IMR-90 (cell line): Measurements from ENCODE around the gene FAM149B1. TPM values are rescaled to one million over a fixed set of nuclear protein-coding genes. Genes with fewer than 3 reads are reported as not detected.

ENCODE experiments used
- ATAC-seq: fragments of 200-7000 bp; cut with Tn5 transposase; 2 replicates; pipeline ENCODE4 v1.9.1; 2020; ENCODE audit warnings: low read depth, mild to moderate bottlenecking, moderate library complexity
- BruUV-seq: library from RNA; stranded (reverse); fragments of 400-500 nt; replicated peaks from 2 replicates; lab custom pipeline; 2021; lab: Mats Ljungman, UMichigan
- CTCF ChIA-PET: fragments of 300-600 bp; formaldehyde crosslinking; extraction: SDS; loops from one replicate; lab custom pipeline; 2021; ENCODE audit warnings: antibody characterized with exemption; lab: Yijun Ruan, JAX
- POLR2A ChIA-PET: fragments of 300-600 bp; sonication (Branson Sonifier 250); formaldehyde crosslinking; loops from one replicate; lab custom pipeline; 2022; ENCODE audit warnings: antibody characterized with exemption; ENCODE audit not compliant: unreplicated experiment; lab: Charles Lee
- DNase-seq: peaks from one replicate; pipeline ENCODE4 v3.0.0; 2013
- H2AFZ ChIP-seq: replicated peaks from 2 replicates; pipeline ENCODE3; 2013; ENCODE audit warnings: low read length, mild to moderate bottlenecking; ENCODE audit not compliant: poor library complexity
- H2AK5ac ChIP-seq: 2 replicates; pipeline ENCODE4 v1.6.1; 2013; ENCODE audit warnings: low read depth, low read length, inconsistent platforms
- H2AK9ac ChIP-seq: replicated peaks from 2 replicates; pipeline ENCODE3; 2013; ENCODE audit warnings: mild to moderate bottlenecking, low read depth, low read length, moderate library complexity; ENCODE audit not compliant: poor library complexity
- H2BK120ac ChIP-seq: 2 replicates; pipeline ENCODE4 v1.6.1; 2013; ENCODE audit warnings: low read depth, low read length, inconsistent platforms
- H2BK15ac ChIP-seq: 3 replicates; pipeline ENCODE4 v1.6.1; 2013; ENCODE audit warnings: low read depth, low read length, inconsistent platforms
- H2BK20ac ChIP-seq: 2 replicates; pipeline ENCODE4 v1.6.1; 2013; ENCODE audit warnings: low read depth, mild to moderate bottlenecking, inconsistent platforms, low read length, moderate library complexity
- H2BK5ac ChIP-seq: 2 replicates; pipeline ENCODE4 v1.6.1; 2013; ENCODE audit warnings: mild to moderate bottlenecking, low read depth, low read length, inconsistent platforms; ENCODE audit not compliant: poor library complexity, severe bottlenecking
- H3K14ac ChIP-seq: replicated peaks from 2 replicates; pipeline ENCODE4 v1.6.1; 2013; ENCODE audit warnings: low read depth, low read length, inconsistent platforms
- H3K18ac ChIP-seq: 2 replicates; pipeline ENCODE4 v1.6.1; 2013; ENCODE audit warnings: low read depth, low read length, control low read depth
- H3K23ac ChIP-seq: 2 replicates; pipeline ENCODE4 v1.6.1; 2013; ENCODE audit warnings: low read depth, low read length, inconsistent platforms
- H3K27ac ChIP-seq: 2 replicates; pipeline ENCODE4 v1.5.1; 2013; ENCODE audit warnings: mild to moderate bottlenecking, control low read depth, low read length; ENCODE audit not compliant: insufficient read depth
- H3K27me3 ChIP-seq: 2 replicates; pipeline ENCODE4 v1.6.1; 2013; ENCODE audit warnings: low read length; ENCODE audit not compliant: control insufficient read depth, insufficient read depth
- H3K36me3 ChIP-seq: 2 replicates; pipeline ENCODE4 v1.6.1; 2013; ENCODE audit warnings: low read length, mixed read lengths; ENCODE audit not compliant: control insufficient read depth, insufficient read depth
- H3K4ac ChIP-seq: 2 replicates; pipeline ENCODE4 v1.6.1; 2013; ENCODE audit warnings: low read depth, low read length, inconsistent platforms
- H3K4me1 ChIP-seq: 2 replicates; pipeline ENCODE4 v1.6.1; 2013; ENCODE audit warnings: low read length, mixed read lengths; ENCODE audit not compliant: control insufficient read depth, insufficient read depth
- H3K4me2 ChIP-seq: 2 replicates; pipeline ENCODE4 v1.6.1; 2013; ENCODE audit warnings: low read depth, mild to moderate bottlenecking, control low read depth, low read length, moderate library complexity
- H3K4me3 ChIP-seq: 2 replicates; pipeline ENCODE4 v1.5.1; 2013; ENCODE audit warnings: low read depth, mild to moderate bottlenecking, control low read depth, low read length, moderate library complexity; ENCODE audit not compliant: insufficient read depth
- H3K56ac ChIP-seq: 2 replicates; pipeline ENCODE4 v1.6.1; 2013; ENCODE audit warnings: low read length, inconsistent platforms; ENCODE audit not compliant: insufficient read depth; ENCODE audit errors: extremely low read depth
- H3K79me1 ChIP-seq, 2 experiments: 2 replicates each; pipeline ENCODE4 v1.6.1; 2013; ENCODE audit warnings: low read length in 2 of 2, inconsistent platforms in 1 of 2, low read depth in 1 of 2
- H3K9ac ChIP-seq: 2 replicates; pipeline ENCODE4 v1.6.1; 2013; ENCODE audit warnings: low read depth, low read length, control low read depth
- H3K9me1 ChIP-seq: 2 replicates; pipeline ENCODE4 v1.6.1; 2013; ENCODE audit warnings: low read length, inconsistent platforms; ENCODE audit not compliant: insufficient read depth
- H3K9me3 ChIP-seq: 2 replicates; pipeline ENCODE4 v1.6.1; 2013; ENCODE audit warnings: low read length; ENCODE audit not compliant: control insufficient read depth, insufficient read depth
- H4K20me1 ChIP-seq: 2 replicates; pipeline ENCODE4 v1.6.1; 2013; ENCODE audit warnings: low read length, inconsistent platforms; ENCODE audit not compliant: insufficient read depth
- H4K5ac ChIP-seq: 2 replicates; pipeline ENCODE4 v1.6.1; 2013; ENCODE audit warnings: mild to moderate bottlenecking, low read depth, low read length, control low read depth
- H4K8ac ChIP-seq, 2 experiments: 2 replicates each; pipeline ENCODE4 v1.6.1; 2013; ENCODE audit warnings: low read depth in 2 of 2, low read length in 2 of 2, control low read depth in 1 of 2, inconsistent platforms in 1 of 2
- H4K91ac ChIP-seq: 2 replicates; pipeline ENCODE4 v1.6.1; 2013; ENCODE audit warnings: low read depth, low read length, inconsistent platforms; ENCODE audit not compliant: insufficient read depth
- BHLHE40 ChIP-seq: fragments of 150-350 bp; IDR thresholded peaks from 2 replicates; pipeline ENCODE4 v1.6.1; 2016; ENCODE audit warnings: mild to moderate bottlenecking, low read depth, low read length
- CEBPB ChIP-seq: IDR thresholded peaks from 2 replicates; pipeline ENCODE4 v1.6.1; 2012; ENCODE audit warnings: low read depth, low read length, improper control_type of control experiment
- CHD1 ChIP-seq: IDR thresholded peaks from 2 replicates; pipeline ENCODE4 v1.6.1; 2012; ENCODE audit warnings: low read depth, low read length, improper control_type of control experiment
- FOS ChIP-seq: fragments of 150-350 bp; IDR thresholded peaks from 2 replicates; pipeline ENCODE4 v1.6.1; 2016; ENCODE audit warnings: low read depth, low read length
- MAFK ChIP-seq: IDR thresholded peaks from 2 replicates; pipeline ENCODE4 v1.6.1; 2012; ENCODE audit warnings: low read depth, low read length, improper control_type of control experiment
- MAZ ChIP-seq: IDR thresholded peaks from 2 replicates; pipeline ENCODE4 v1.6.1; 2012; ENCODE audit warnings: low read depth, mild to moderate bottlenecking, low read length, improper control_type of control experiment, moderate library complexity, borderline replicate concordance
- NFE2L2 ChIP-seq: fragments of 150-350 bp; IDR thresholded peaks from 2 replicates; pipeline ENCODE4 v1.6.1; 2016; ENCODE audit warnings: low read depth, mild to moderate bottlenecking, low read length
- POLR2A ChIP-seq: IDR thresholded peaks from 2 replicates; pipeline ENCODE4 v1.6.1; 2012; ENCODE audit warnings: mild to moderate bottlenecking, low read depth, low read length
- RAD21 ChIP-seq: IDR thresholded peaks from 2 replicates; pipeline ENCODE4 v1.6.1; 2012; ENCODE audit warnings: low read length, improper control_type of control experiment
- RCOR1 ChIP-seq: IDR thresholded peaks from 2 replicates; pipeline ENCODE4 v1.6.1; 2012; ENCODE audit warnings: mild to moderate bottlenecking, low read length, improper control_type of control experiment; ENCODE audit not compliant: insufficient replicate concordance
- RFX5 ChIP-seq: IDR thresholded peaks from 2 replicates; pipeline ENCODE4 v1.8.0; 2012; ENCODE audit warnings: low read depth, mild to moderate bottlenecking, low read length, moderate library complexity
- SMC3 ChIP-seq: fragments of 150-350 bp; IDR thresholded peaks from 2 replicates; pipeline ENCODE4 v1.6.1; 2016; ENCODE audit warnings: low read depth, mild to moderate bottlenecking, antibody characterized with exemption, low read length, moderate library complexity
- WGBS, 2 experiments: methylation state at CpG; one replicate each; pipeline versions ENCODE4 v1.1.5 to v1.1.7; 2013; ENCODE audit warnings: missing lambda C conversion rate in 2 of 2; ENCODE audit not compliant: insufficient read length in 1 of 2; ENCODE audit errors: extremely low coverage in 2 of 2; 5-methylcytosine and 5-hydroxymethylcytosine counted together
- dilution Hi-C: fragments of 300-500 bp; cut with HindIII; formaldehyde crosslinking; loops from one replicate; pipeline ENCODE4 v1.14.3; 2018; ENCODE audit warnings: low sequenced_read_pairs; ENCODE audit not compliant: unreplicated experiment
- in situ Hi-C: fragments of 300-500 bp; cut with MboI; formaldehyde crosslinking; loops from 3 replicates; pipeline ENCODE4 v1.14.3; 2019; ENCODE audit warnings: low sequenced_read_pairs, inconsistent platforms, mixed read lengths
- intact Hi-C: fragments of 100-400 bp; cut with micrococcal nuclease; formaldehyde crosslinking; loops from 2 replicates; pipeline ENCODE4 v1.10.0; 2022
- polyA plus RNA-seq, 3 experiments: library from polyadenylated mRNA; depleted of rRNA; stranded (reverse); fragments of >200 nt; gene quantifications; 2 replicates each; pipeline ENCODE4 v1.2.3, GENCODE V29; 2012; ENCODE audit warnings: low replicate concordance in 1 of 3
- total RNA-seq: library from RNA; depleted of rRNA; stranded (reverse); fragments of >200 nt; gene quantifications from 2 replicates; pipeline ENCODE4 v1.2.3, GENCODE V29; 2012
- TF ChIP-seq, protein P1 (sequence below): fragments of 150-350 bp; IDR thresholded peaks from 2 replicates; pipeline ENCODE4 v1.6.1; 2017; ENCODE audit warnings: mild to moderate bottlenecking, antibody characterized with exemption, low read length, low read depth
- TF ChIP-seq, protein P2 (sequence below): fragments of 150-350 bp; IDR thresholded peaks from 2 replicates; pipeline ENCODE4 v1.6.1; 2016; ENCODE audit warnings: low read depth, mild to moderate bottlenecking, low read length, moderate library complexity, borderline replicate concordance
- TF ChIP-seq, protein P3 (sequence below): conservative IDR thresholded peaks from 2 replicates; pipeline ENCODE4 v1.5.1; 2012; ENCODE audit warnings: mild to moderate bottlenecking, low read depth, low read length, improper control_type of control experiment

The FAM149B1 gene
- total and polyA plus RNA-seq, 2 of the 4 experiments (the other 2 are of a cell fraction) = 21.7 to 28.3 TPM

DNA sequence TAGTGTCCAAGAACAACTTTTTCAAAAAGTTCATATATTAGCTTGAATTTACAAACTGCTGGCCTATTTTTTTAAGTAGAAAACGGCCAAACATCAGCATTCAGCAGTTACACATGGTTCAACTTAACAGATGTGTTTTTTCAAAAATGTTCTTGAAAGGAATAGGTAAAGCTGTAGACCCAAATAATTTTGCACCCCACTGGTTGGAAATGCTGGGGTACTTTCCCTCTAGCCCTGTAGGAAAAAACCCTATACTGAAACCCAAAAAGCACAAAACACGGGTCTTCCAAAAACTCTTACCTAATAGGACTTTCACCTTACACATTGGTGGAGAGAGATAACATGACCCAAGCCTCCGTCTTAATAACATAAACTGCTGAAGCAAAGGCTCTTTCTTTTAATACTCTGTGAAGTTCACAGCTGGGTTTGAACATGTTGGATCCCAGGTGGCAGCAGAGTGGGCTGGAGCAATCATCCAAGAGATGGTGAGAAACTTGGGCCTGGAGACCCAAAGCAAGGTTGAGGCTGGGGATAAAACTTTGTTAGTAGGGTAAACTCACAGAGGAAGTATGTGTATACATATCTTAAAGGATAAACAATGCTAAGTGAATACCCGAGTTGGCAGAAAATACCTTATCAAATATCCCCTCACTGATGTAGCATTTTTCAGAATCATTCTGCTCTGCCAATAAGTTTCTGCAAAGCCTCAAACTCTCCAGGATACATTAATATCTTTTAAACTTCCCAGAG, 79.8 kb downstream of the FAM149B1 start:
- peak overlapping the region; percentile 85 to 95 for H4K8ac ChIP-seq
- peaks cover 3% of the 10 kb centered on the region; the same call in 1 of the 2 replicates for H3K9me1 ChIP-seq
- H3K9me3 ChIP-seq = no peaks in the 10 kb centered on the region
- peak overlapping the region; percentile 68; the same call in 1 of the 2 replicates for H3K4ac ChIP-seq
- peak overlapping the region; percentile 39 for H3K14ac ChIP-seq
- no peaks in the 10 kb centered on the region for H4K20me1 ChIP-seq
- peak overlapping the region; percentile 57 for H3K27ac ChIP-seq
- TF ChIP-seq, protein P1, sequence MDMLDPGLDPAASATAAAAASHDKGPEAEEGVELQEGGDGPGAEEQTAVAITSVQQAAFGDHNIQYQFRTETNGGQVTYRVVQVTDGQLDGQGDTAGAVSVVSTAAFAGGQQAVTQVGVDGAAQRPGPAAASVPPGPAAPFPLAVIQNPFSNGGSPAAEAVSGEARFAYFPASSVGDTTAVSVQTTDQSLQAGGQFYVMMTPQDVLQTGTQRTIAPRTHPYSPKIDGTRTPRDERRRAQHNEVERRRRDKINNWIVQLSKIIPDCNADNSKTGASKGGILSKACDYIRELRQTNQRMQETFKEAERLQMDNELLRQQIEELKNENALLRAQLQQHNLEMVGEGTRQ = no peak
- TF ChIP-seq FOS (no peak), RFX5 (no peak), RCOR1 (no peak), POLR2A (no peak), MAFK (no peak), RAD21 (no peak), MAZ (no peak), CEBPB (no peak), BHLHE40 (no peak), CHD1 (no peak), SMC3 (no peak), NFE2L2 (no peak)
- TF ChIP-seq, protein P2, sequence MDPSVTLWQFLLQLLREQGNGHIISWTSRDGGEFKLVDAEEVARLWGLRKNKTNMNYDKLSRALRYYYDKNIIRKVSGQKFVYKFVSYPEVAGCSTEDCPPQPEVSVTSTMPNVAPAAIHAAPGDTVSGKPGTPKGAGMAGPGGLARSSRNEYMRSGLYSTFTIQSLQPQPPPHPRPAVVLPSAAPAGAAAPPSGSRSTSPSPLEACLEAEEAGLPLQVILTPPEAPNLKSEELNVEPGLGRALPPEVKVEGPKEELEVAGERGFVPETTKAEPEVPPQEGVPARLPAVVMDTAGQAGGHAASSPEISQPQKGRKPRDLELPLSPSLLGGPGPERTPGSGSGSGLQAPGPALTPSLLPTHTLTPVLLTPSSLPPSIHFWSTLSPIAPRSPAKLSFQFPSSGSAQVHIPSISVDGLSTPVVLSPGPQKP = no peak
- TF ChIP-seq, protein P3, sequence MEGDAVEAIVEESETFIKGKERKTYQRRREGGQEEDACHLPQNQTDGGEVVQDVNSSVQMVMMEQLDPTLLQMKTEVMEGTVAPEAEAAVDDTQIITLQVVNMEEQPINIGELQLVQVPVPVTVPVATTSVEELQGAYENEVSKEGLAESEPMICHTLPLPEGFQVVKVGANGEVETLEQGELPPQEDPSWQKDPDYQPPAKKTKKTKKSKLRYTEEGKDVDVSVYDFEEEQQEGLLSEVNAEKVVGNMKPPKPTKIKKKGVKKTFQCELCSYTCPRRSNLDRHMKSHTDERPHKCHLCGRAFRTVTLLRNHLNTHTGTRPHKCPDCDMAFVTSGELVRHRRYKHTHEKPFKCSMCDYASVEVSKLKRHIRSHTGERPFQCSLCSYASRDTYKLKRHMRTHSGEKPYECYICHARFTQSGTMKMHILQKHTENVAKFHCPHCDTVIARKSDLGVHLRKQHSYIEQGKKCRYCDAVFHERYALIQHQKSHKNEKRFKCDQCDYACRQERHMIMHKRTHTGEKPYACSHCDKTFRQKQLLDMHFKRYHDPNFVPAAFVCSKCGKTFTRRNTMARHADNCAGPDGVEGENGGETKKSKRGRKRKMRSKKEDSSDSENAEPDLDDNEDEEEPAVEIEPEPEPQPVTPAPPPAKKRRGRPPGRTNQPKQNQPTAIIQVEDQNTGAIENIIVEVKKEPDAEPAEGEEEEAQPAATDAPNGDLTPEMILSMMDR = no peak
- ATAC-seq (no peak), DNase-seq (peak; percentile 33)
- H3K4me2 ChIP-seq = peak overlapping the region; percentile 67
- 0 out of 2 replicates have a peak overlapping the region, but pooled peaks have one; percentile 17 for H3K23ac ChIP-seq
- WGBS, 2 experiments = no CpG with 5 or more reads among the region's 4 CpGs
- peak overlapping the region; percentile 88 for H3K4me3 ChIP-seq
- H3K27me3 ChIP-seq = no peaks in the 10 kb centered on the region
- H4K5ac ChIP-seq = peak overlapping the region; percentile 36
- H2BK15ac ChIP-seq = no peak overlapping the region
- BruUV-seq = TSS peak; percentile 73
- H2AK9ac ChIP-seq = no peak overlapping the region
- H2BK20ac ChIP-seq = no peak overlapping the region
- dilution Hi-C loops (no loop called here), in situ Hi-C loops (no loop called here), intact Hi-C loops (no loop called here)
- H3K36me3 ChIP-seq = peaks cover 18% of the 10 kb centered on the region
- H3K56ac ChIP-seq = peak overlapping the region; percentile 79
- peak overlapping the region; percentile 30; the same call in 1 of the 2 replicates for H4K91ac ChIP-seq
- H2BK5ac ChIP-seq = peak overlapping the region; percentile 63
- H2BK120ac ChIP-seq = no peak overlapping the region
- H3K79me1 ChIP-seq = peaks cover 21 to 50% of the 10 kb centered on the region in 2 experiments
- H3K9ac ChIP-seq = peak overlapping the region; percentile 79
- POLR2A ChIA-PET = no interaction called here
- H3K18ac ChIP-seq = no peak overlapping the region
- H2AFZ ChIP-seq = peak overlapping the region; percentile 88
- CTCF ChIA-PET = interaction anchor here (1.2 kb wide), 1 partner anchor 18 kb away, joined by 3 read pairs; no protein-coding TSS in a partner anchor
- H3K4me1 ChIP-seq = peaks cover 10% of the 10 kb centered on the region
- 0 out of 2 replicates have a peak overlapping the region, but pooled peaks have one; percentile 31 for H2AK5ac ChIP-seq
